Neural cell (in vitro differentiated cells): Measurements from ENCODE around the gene ZNF71. TPM values are rescaled to one million over a fixed set of nuclear protein-coding genes. Genes with fewer than 3 reads are reported as not detected.

ENCODE experiments used
- H2AFZ ChIP-seq: fragments of 200-600, 300-800 bp; sonication (generic), shearing (Covaris generic); 2 replicates; pipeline ENCODE4 v1.6.0; 2014; ENCODE audit warnings: low read depth, mild to moderate bottlenecking, antibody characterized with exemption, low read length, moderate library complexity
- H3F3A ChIP-seq: fragments of 200-600 bp; shearing (Covaris generic); 2 replicates; pipeline ENCODE4 v1.6.1; 2016; ENCODE audit warnings: mild to moderate bottlenecking, moderate library complexity, mixed read lengths, antibody characterized with exemption, low read length; ENCODE audit not compliant: insufficient read depth, poor library complexity, severe bottlenecking
- H3K27ac ChIP-seq: fragments of 200-600, 300-800 bp; sonication (generic), shearing (Covaris generic); 2 replicates; pipeline ENCODE4 v1.5.1; 2014; ENCODE audit warnings: mild to moderate bottlenecking, low read length, moderate library complexity
- H3K27me3 ChIP-seq: fragments of 300-800, 200-600 bp; sonication (generic), shearing (Covaris generic); 2 replicates; pipeline ENCODE4 v1.6.0; 2014; ENCODE audit warnings: mild to moderate bottlenecking, low read depth, low read length, moderate library complexity; ENCODE audit not compliant: insufficient read depth
- H3K36me3 ChIP-seq: fragments of 300-800, 200-600 bp; sonication (generic), shearing (Covaris generic); 2 replicates; pipeline ENCODE4 v1.5.1; 2014; ENCODE audit warnings: mild to moderate bottlenecking, antibody characterized with exemption, low read length, moderate library complexity; ENCODE audit not compliant: insufficient read depth
- H3K4me2 ChIP-seq: fragments of 300-800, 200-600 bp; sonication (generic), shearing (Covaris generic); 2 replicates; pipeline ENCODE4 v1.6.0; 2014; ENCODE audit warnings: mild to moderate bottlenecking, low read length
- H3K4me3 ChIP-seq: fragments of 300-800, 200-600 bp; sonication (generic), shearing (Covaris generic); 2 replicates; pipeline ENCODE4 v1.5.1; 2014; ENCODE audit warnings: mild to moderate bottlenecking, low read length, moderate library complexity
- H3K79me2 ChIP-seq: fragments of 200-600 bp; shearing (Covaris generic); replicated peaks from 2 replicates; pipeline ENCODE4 v1.6.0; 2014; ENCODE audit warnings: mild to moderate bottlenecking, low read length, moderate library complexity; ENCODE audit not compliant: insufficient read depth
- H3K9ac ChIP-seq: fragments of 300-800, 200-600 bp; sonication (generic), shearing (Covaris generic); 2 replicates; pipeline ENCODE4 v1.6.1; 2016; ENCODE audit warnings: mild to moderate bottlenecking, low read length, mixed read lengths
- H3K9me2 ChIP-seq: fragments of 200-600 bp; shearing (Covaris generic); 2 replicates; pipeline ENCODE4 v1.6.1; 2016; ENCODE audit warnings: mild to moderate bottlenecking, low read length, mixed read lengths; ENCODE audit not compliant: insufficient read depth
- H3K9me3 ChIP-seq: fragments of 200-600, 300-800 bp; sonication (generic), shearing (Covaris generic); 2 replicates; pipeline ENCODE4 v1.6.1; 2016; ENCODE audit warnings: mild to moderate bottlenecking, mixed run types, low read length, moderate library complexity, mixed read lengths
- H4K20me1 ChIP-seq: fragments of 200-600 bp; shearing (Covaris generic); 2 replicates; pipeline ENCODE4 v1.6.1; 2016; ENCODE audit warnings: mild to moderate bottlenecking, mixed run types; ENCODE audit not compliant: insufficient read depth
- EP300 ChIP-seq: fragments of 450-650 bp; conservative IDR thresholded peaks from 2 replicates; pipeline ENCODE4 v1.6.1; 2014; ENCODE audit warnings: antibody characterized with exemption, mild to moderate bottlenecking, moderate library complexity; ENCODE audit not compliant: poor library complexity, severe bottlenecking
- EZH2 ChIP-seq: fragments of 200-600, 300-800 bp; shearing (Covaris generic), sonication (generic); IDR thresholded peaks from 2 replicates; pipeline ENCODE4 v1.6.1; 2014; ENCODE audit warnings: antibody characterized with exemption, low read length, borderline replicate concordance, mild to moderate bottlenecking; ENCODE audit not compliant: insufficient read depth, poor library complexity, severe bottlenecking
- MXI1 ChIP-seq: fragments of 450-650 bp; conservative IDR thresholded peaks from 2 replicates; pipeline ENCODE4 v1.6.1; 2014; ENCODE audit warnings: antibody characterized with exemption, mild to moderate bottlenecking; ENCODE audit not compliant: poor library complexity, severe bottlenecking
- POLR2AphosphoS5 ChIP-seq: IDR thresholded peaks from 2 replicates; pipeline ENCODE4 v1.6.1; 2012
- RAD21 ChIP-seq: fragments of 450-650 bp; conservative IDR thresholded peaks from 2 replicates; pipeline ENCODE4 v1.6.1; 2014; ENCODE audit warnings: antibody characterized with exemption, mild to moderate bottlenecking, moderate library complexity
- SMC3 ChIP-seq: fragments of 450-650 bp; conservative IDR thresholded peaks from 2 replicates; pipeline ENCODE4 v1.6.1; 2014; ENCODE audit warnings: antibody characterized with exemption, mild to moderate bottlenecking, moderate library complexity; ENCODE audit not compliant: poor library complexity
- TAF1 ChIP-seq: IDR thresholded peaks from 2 replicates; pipeline ENCODE4 v1.6.1; 2012; ENCODE audit warnings: low read depth
- polyA plus RNA-seq: library from polyadenylated mRNA; depleted of rRNA; stranded (reverse); fragments of >200 nt; gene quantifications from 2 replicates; pipeline ENCODE4 v1.2.3, GENCODE V29; 2014
- TF ChIP-seq, protein P1 (sequence below): IDR thresholded peaks from 2 replicates; pipeline ENCODE4 v1.6.1; 2012; ENCODE audit warnings: borderline replicate concordance
- TF ChIP-seq, protein P2 (sequence below): fragments of 450-650 bp; IDR thresholded peaks from 2 replicates; pipeline ENCODE4 v1.5.1; 2014; ENCODE audit warnings: antibody characterized with exemption, mild to moderate bottlenecking, moderate library complexity; ENCODE audit not compliant: poor library complexity, severe bottlenecking

The ZNF71 gene
- polyA plus RNA-seq, 1 donor from 2014 or later: 28.8 TPM

DNA sequence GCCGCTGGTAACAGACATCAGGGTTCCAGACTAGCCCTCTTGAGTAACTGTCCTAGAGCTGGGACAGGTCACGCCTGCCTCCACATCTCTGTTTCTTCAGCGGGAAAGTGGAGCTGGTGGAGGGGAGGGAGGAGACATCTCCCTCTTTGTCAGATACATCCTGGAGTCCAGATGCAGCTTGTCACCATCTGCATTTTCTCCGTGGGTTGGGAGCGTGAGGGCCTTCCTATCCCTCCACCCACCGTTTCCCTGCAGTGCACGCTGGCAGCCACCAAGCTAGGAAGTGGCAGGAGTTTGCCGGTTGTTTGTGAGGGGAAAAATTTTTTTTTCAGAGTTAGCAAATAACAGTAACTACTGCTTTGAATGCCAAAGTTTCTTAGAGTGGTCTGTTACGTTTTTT is 27.9 kb downstream of the ZNF71 start:
- no peaks in the 10 kb centered on the region for H3F3A ChIP-seq

DNA sequence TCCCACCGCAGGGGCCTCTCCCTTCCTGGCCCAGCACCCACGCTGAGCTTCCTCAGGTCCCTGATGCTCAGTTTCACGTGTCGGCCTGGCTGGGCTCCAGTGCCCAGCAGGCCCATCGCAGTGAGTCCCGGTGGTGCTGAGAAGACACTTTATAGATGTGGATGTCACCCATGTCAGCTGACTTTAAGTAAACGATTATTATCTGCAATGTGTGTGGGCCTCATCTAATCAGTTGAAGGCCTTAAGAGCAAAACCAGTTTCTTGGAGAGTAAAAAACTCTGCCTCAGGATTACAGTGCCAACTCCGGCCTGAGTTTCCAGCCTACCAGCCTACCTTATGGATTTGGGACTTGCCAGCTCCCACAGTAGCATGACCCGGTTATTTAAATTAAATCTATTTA is 30.6 kb downstream of the ZNF71 start:
- no peaks in the 10 kb centered on the region for H3K79me2 ChIP-seq
- no peak overlapping the region for H3K4me3 ChIP-seq
- H3K36me3 ChIP-seq: peaks cover 36% of the 10 kb centered on the region
- TF ChIP-seq MXI1: no peak
- TF ChIP-seq, protein P1, sequence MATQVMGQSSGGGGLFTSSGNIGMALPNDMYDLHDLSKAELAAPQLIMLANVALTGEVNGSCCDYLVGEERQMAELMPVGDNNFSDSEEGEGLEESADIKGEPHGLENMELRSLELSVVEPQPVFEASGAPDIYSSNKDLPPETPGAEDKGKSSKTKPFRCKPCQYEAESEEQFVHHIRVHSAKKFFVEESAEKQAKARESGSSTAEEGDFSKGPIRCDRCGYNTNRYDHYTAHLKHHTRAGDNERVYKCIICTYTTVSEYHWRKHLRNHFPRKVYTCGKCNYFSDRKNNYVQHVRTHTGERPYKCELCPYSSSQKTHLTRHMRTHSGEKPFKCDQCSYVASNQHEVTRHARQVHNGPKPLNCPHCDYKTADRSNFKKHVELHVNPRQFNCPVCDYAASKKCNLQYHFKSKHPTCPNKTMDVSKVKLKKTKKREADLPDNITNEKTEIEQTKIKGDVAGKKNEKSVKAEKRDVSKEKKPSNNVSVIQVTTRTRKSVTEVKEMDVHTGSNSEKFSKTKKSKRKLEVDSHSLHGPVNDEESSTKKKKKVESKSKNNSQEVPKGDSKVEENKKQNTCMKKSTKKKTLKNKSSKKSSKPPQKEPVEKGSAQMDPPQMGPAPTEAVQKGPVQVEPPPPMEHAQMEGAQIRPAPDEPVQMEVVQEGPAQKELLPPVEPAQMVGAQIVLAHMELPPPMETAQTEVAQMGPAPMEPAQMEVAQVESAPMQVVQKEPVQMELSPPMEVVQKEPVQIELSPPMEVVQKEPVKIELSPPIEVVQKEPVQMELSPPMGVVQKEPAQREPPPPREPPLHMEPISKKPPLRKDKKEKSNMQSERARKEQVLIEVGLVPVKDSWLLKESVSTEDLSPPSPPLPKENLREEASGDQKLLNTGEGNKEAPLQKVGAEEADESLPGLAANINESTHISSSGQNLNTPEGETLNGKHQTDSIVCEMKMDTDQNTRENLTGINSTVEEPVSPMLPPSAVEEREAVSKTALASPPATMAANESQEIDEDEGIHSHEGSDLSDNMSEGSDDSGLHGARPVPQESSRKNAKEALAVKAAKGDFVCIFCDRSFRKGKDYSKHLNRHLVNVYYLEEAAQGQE: no peak
- no peak for TF ChIP-seq POLR2AphosphoS5
- no peak for TF ChIP-seq TAF1
- no peak for TF ChIP-seq SMC3
- TF ChIP-seq, protein P2, sequence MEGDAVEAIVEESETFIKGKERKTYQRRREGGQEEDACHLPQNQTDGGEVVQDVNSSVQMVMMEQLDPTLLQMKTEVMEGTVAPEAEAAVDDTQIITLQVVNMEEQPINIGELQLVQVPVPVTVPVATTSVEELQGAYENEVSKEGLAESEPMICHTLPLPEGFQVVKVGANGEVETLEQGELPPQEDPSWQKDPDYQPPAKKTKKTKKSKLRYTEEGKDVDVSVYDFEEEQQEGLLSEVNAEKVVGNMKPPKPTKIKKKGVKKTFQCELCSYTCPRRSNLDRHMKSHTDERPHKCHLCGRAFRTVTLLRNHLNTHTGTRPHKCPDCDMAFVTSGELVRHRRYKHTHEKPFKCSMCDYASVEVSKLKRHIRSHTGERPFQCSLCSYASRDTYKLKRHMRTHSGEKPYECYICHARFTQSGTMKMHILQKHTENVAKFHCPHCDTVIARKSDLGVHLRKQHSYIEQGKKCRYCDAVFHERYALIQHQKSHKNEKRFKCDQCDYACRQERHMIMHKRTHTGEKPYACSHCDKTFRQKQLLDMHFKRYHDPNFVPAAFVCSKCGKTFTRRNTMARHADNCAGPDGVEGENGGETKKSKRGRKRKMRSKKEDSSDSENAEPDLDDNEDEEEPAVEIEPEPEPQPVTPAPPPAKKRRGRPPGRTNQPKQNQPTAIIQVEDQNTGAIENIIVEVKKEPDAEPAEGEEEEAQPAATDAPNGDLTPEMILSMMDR: no peak
- TF ChIP-seq EP300: no peak
- TF ChIP-seq RAD21: no peak
- no peak for TF ChIP-seq EZH2
- no peak overlapping the region for H3K9ac ChIP-seq
- no peaks in the 10 kb centered on the region for H3K9me2 ChIP-seq
- no peaks in the 10 kb centered on the region for H3F3A ChIP-seq
- no peak overlapping the region for H2AFZ ChIP-seq
- no peak overlapping the region for H3K4me2 ChIP-seq
- peaks cover 44% of the 10 kb centered on the region for H3K9me3 ChIP-seq
- no peaks in the 10 kb centered on the region for H3K27me3 ChIP-seq
- no peak overlapping the region for H3K27ac ChIP-seq
- no peaks in the 10 kb centered on the region for H4K20me1 ChIP-seq

More for the DNA sequence above, 27.9 kb downstream of the ZNF71 start:
- H3K79me2 ChIP-seq: peaks cover 12% of the 10 kb centered on the region
- H3K9ac ChIP-seq: no peak overlapping the region
- TF ChIP-seq POLR2AphosphoS5: no peak
- TF ChIP-seq, protein P2: no peak
- TF ChIP-seq RAD21: no peak
- TF ChIP-seq EZH2: no peak
- TF ChIP-seq SMC3: no peak
- no peak for TF ChIP-seq EP300
- TF ChIP-seq, protein P1: no peak
- no peak for TF ChIP-seq TAF1
- no peak for TF ChIP-seq MXI1
- no peak overlapping the region for H2AFZ ChIP-seq
- H3K9me3 ChIP-seq: peaks cover 34% of the 10 kb centered on the region
- H3K4me3 ChIP-seq: no peak overlapping the region
- H3K27me3 ChIP-seq: no peaks in the 10 kb centered on the region
- no peak overlapping the region for H3K27ac ChIP-seq
- no peak overlapping the region for H3K4me2 ChIP-seq
- peaks cover 41% of the 10 kb centered on the region for H3K36me3 ChIP-seq
- H3K9me2 ChIP-seq: no peaks in the 10 kb centered on the region
- H4K20me1 ChIP-seq: no peaks in the 10 kb centered on the region
